ENCODE measurements around the gene AACS.

DNA sequence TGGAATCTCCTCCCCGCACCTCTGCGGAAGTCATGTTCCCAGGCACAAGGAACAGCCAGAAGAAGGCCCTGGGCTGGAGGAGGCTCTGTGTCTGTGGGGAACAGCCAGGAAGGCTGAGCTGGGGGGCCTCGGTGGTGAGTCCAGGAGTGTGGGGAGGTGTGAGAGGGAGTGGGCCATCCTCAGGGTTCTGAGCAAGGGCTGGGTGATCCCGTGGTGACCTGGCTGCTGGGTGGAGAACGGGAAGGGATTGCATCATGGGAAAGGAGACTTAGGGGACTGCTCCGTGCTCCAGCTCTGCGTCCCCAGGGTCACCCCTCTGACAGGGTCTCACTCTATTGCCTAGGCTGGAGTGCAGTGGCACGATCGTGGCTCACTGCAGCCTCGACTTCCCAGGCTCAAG, 13.8 kb downstream of the AACS start:
- TF ChIP-seq, protein P1, sequence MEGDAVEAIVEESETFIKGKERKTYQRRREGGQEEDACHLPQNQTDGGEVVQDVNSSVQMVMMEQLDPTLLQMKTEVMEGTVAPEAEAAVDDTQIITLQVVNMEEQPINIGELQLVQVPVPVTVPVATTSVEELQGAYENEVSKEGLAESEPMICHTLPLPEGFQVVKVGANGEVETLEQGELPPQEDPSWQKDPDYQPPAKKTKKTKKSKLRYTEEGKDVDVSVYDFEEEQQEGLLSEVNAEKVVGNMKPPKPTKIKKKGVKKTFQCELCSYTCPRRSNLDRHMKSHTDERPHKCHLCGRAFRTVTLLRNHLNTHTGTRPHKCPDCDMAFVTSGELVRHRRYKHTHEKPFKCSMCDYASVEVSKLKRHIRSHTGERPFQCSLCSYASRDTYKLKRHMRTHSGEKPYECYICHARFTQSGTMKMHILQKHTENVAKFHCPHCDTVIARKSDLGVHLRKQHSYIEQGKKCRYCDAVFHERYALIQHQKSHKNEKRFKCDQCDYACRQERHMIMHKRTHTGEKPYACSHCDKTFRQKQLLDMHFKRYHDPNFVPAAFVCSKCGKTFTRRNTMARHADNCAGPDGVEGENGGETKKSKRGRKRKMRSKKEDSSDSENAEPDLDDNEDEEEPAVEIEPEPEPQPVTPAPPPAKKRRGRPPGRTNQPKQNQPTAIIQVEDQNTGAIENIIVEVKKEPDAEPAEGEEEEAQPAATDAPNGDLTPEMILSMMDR (IDR thresholded peaks at IDR 0.05), result no peak
- no peak for TF ChIP-seq POLR2A (IDR thresholded peaks at IDR 0.05)

All from right lobe of liver (tissue), 4 donors.